ENCODE data around the gene KRTAP4-8.
"Not testable (repeated sequence)": the region's sequence is repeated elsewhere in the genome, so short reads cannot be mapped to it uniquely, and the experiment has no call there.

KRTAP4-8 gene

DNA sequence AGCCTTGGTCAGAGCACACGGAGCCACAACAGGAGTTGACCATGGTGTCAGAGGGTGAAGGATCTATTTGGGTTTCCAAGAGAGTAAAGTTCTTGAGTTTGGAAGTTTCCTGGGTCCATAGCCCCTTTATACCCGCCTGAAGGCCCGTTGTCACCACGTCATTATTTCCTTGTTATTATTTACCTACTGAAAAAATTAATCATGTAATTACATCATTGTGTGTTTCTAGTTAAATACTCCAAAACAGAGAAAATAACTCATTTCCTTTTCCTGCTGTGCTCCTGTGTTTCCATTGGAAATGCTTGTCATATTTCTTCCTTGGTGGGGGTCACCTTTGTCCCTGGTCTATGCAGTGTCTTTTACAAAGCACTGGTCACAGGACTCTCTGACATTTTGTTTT lies at the start of gene KRTAP4-8:
Gene KRTAP4-8, minus strand, starts transcription at position 101 of the 400 bp plus-strand sequence. Its CDS starts 58 bp downstream, at position 43.
- DNase-seq (ENCODE audit: extremely low read depth, insufficient read length), result no peak
- H3K4me3 ChIP-seq (replicated peaks; ENCODE audit: low read depth, low read length), result no peak within 1 kb of the TSS
- H3K36me3 ChIP-seq (ENCODE audit: control insufficient read depth, insufficient read depth, low read length), result no peaks in the 10 kb centered on the region
- TF ChIP-seq, protein P1, sequence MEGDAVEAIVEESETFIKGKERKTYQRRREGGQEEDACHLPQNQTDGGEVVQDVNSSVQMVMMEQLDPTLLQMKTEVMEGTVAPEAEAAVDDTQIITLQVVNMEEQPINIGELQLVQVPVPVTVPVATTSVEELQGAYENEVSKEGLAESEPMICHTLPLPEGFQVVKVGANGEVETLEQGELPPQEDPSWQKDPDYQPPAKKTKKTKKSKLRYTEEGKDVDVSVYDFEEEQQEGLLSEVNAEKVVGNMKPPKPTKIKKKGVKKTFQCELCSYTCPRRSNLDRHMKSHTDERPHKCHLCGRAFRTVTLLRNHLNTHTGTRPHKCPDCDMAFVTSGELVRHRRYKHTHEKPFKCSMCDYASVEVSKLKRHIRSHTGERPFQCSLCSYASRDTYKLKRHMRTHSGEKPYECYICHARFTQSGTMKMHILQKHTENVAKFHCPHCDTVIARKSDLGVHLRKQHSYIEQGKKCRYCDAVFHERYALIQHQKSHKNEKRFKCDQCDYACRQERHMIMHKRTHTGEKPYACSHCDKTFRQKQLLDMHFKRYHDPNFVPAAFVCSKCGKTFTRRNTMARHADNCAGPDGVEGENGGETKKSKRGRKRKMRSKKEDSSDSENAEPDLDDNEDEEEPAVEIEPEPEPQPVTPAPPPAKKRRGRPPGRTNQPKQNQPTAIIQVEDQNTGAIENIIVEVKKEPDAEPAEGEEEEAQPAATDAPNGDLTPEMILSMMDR (IDR thresholded peaks at IDR 0.05; ENCODE audit: insufficient read depth, low read length, poor library complexity, severe bottlenecking), result no peak
- H3K27me3 ChIP-seq (replicated peaks; ENCODE audit: control insufficient read depth, insufficient read depth, low read length), result no peaks in the 10 kb centered on the region

DNA sequence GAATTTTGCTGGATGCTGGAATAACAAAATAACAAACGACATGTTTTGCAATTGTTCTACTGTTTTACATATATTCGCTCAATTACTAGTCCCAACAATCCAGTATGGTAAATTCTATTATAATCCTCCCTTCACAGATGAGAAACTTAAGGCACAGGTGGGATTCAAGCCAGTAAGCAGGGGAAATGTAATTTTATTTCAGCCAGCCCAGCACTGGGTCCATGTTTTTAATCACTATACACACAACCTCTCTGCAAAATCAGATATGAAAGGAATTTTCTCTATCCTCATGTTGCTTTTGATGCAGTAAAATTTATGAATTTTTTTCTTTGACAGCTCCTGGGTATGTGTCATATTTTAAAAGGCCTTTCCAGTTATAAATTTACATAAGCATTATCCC lies 47.3 kb upstream of the KRTAP4-8 start:
- H3K36me3 ChIP-seq (ENCODE audit: control insufficient read depth, insufficient read depth, low read length), result no peaks in the 10 kb centered on the region
- no peak overlapping the region for H3K4me3 ChIP-seq (replicated peaks; ENCODE audit: low read depth, low read length)
- H3K27me3 ChIP-seq (replicated peaks; ENCODE audit: control insufficient read depth, insufficient read depth, low read length), result no peaks in the 10 kb centered on the region
- DNase-seq (ENCODE audit: extremely low read depth, insufficient read length), result no peak
- TF ChIP-seq, protein P1 (IDR thresholded peaks at IDR 0.05; ENCODE audit: insufficient read depth, low read length, poor library complexity, severe bottlenecking), result no peak

DNA sequence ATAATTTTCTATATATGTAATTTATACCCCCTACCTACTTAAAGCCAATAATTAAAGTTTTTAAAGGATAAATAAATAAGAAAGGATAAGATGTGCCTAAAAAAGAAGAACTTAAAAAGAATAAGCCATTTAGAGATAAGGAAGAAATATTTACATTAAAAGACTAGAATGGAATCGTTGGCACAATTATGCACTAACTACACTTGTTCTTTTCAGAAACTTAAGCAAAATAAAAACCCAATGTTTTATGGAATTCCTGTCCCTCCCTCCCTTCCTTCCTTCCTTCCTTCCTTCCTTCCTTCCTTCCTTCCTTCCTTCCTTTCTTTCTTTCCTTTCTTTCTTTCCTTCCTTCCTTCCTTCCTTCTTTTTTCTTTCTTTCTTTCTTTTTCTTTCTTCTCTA lies 46.9 kb upstream of the KRTAP4-8 start:
- Histone ChIP-seq H3K4me3 (replicated peaks; ENCODE audit: low read depth, low read length) (no peak overlapping the region), H3K27me3 (replicated peaks; ENCODE audit: control insufficient read depth, insufficient read depth, low read length) (no peaks in the 10 kb centered on the region), H3K36me3 (ENCODE audit: control insufficient read depth, insufficient read depth, low read length) (no peaks in the 10 kb centered on the region)
- no peak for DNase-seq (ENCODE audit: extremely low read depth, insufficient read length)
- TF ChIP-seq, protein P1 (IDR thresholded peaks at IDR 0.05; ENCODE audit: insufficient read depth, low read length, poor library complexity, severe bottlenecking), result no peak

DNA sequence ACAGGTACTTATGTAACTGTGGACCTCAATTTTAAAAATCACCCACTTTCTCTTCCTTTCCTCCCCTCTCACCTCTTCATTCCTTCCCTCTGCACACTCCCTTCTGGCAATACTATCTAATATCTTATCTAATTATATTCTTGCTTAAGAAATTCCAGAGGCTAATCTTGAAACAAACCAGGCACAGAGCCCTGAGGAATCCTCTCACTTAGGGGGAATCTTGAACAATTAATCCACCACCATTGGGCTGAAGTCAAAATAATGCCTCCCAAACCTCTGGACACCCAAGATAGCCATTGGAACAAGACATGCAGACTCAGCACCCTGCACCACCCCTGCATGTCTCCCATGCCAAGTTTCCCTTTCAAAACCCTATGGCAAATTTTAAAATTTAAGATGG lies 43.4 kb upstream of the KRTAP4-8 start:
- H3K27me3 ChIP-seq (replicated peaks; ENCODE audit: control insufficient read depth, insufficient read depth, low read length), result no peaks in the 10 kb centered on the region
- no peaks in the 10 kb centered on the region for H3K36me3 ChIP-seq (ENCODE audit: control insufficient read depth, insufficient read depth, low read length)
- no peak for DNase-seq (ENCODE audit: extremely low read depth, insufficient read length)
- no peak overlapping the region for H3K4me3 ChIP-seq (replicated peaks; ENCODE audit: low read depth, low read length)
- TF ChIP-seq, protein P1 (IDR thresholded peaks at IDR 0.05; ENCODE audit: insufficient read depth, low read length, poor library complexity, severe bottlenecking), result no peak

DNA sequence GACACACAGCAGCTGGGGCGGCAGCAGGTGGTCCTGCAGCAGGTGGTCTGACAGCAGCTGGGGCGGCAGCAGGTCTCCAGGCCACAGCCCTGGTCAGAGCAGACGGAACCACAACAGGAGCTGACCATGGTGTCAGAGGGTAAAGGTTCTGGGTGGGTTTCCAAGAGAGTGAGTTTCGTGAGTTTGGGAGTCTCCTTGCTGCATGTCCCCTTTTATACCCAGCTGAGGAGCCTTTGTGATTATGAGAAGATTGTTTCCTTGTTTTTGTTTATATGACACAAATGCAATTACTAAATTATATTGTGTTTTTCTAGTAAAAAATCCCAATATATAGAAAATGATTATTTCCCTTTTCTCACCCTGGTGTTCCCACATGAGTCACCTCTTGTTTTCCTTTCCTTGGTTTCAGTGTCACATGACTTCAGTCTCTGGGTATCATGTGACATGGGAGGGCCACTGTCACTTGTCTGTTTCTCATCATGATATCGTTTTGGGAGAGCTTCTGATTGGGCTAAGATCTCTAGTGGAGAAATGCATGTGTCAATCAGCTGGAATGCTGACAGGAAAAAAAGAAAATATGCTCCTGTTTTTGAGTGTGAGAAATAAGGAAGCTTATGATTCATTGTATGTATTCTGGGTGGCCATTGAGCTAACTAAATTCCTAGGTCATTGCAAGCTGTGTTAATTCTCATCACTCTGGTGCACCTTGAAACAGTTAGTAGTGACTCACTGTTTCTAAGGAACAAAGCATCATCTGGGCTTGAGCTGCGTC lies 42.6 kb upstream of the KRTAP4-8 start, which contains the start of gene KRTAP4-6:
Gene KRTAP4-6, minus strand, starts transcription at position 185 of the 772 bp plus-strand sequence. Its CDS starts 57 bp downstream, at position 128.
- H3K4me3 ChIP-seq (replicated peaks; ENCODE audit: low read depth, low read length), result no peak within 1 kb of the TSS
- DNase-seq (ENCODE audit: extremely low read depth, insufficient read length), result no peak
- H3K27me3 ChIP-seq (replicated peaks; ENCODE audit: control insufficient read depth, insufficient read depth, low read length), result no peaks in the 10 kb centered on the region
- TF ChIP-seq, protein P1 (IDR thresholded peaks at IDR 0.05; ENCODE audit: insufficient read depth, low read length, poor library complexity, severe bottlenecking), result no peak
- H3K36me3 ChIP-seq (ENCODE audit: control insufficient read depth, insufficient read depth, low read length), result no peaks in the 10 kb centered on the region

DNA sequence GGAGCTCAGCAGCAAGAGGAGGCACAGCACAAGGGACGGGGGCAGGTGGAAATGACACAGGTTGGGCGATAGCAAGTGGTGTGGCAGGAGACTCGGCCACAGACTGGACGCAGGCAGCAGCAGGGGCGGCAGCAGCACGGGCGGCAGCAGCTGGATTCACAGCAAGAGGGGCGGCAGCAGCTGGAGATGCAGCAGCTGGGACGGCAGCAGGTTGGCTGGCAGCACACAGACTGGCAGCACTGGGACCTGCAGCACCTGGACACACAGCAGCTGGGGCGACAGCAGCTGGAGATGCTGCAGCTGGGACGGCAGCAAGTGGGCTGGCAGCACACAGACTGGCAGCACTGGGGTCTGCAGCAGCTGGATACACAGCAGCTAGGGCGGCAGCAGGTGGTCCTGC lies 41.9 kb upstream of the KRTAP4-8 start:
- not testable (repeated sequence) for H3K36me3 ChIP-seq (ENCODE audit: control insufficient read depth, insufficient read depth, low read length); H3K4me3 ChIP-seq (replicated peaks; ENCODE audit: low read depth, low read length); DNase-seq (ENCODE audit: extremely low read depth, insufficient read length); H3K27me3 ChIP-seq (replicated peaks; ENCODE audit: control insufficient read depth, insufficient read depth, low read length)

Data from GM06990 (cell line).